ENCODE results near the gene EXOG. TPM values are rescaled to one million over a fixed set of nuclear protein-coding genes. Genes with fewer than 3 reads are reported as not detected.

Gene EXOG
- total RNA-seq, 1 experiment from 2014 or later: 8.3 TPM

DNA sequence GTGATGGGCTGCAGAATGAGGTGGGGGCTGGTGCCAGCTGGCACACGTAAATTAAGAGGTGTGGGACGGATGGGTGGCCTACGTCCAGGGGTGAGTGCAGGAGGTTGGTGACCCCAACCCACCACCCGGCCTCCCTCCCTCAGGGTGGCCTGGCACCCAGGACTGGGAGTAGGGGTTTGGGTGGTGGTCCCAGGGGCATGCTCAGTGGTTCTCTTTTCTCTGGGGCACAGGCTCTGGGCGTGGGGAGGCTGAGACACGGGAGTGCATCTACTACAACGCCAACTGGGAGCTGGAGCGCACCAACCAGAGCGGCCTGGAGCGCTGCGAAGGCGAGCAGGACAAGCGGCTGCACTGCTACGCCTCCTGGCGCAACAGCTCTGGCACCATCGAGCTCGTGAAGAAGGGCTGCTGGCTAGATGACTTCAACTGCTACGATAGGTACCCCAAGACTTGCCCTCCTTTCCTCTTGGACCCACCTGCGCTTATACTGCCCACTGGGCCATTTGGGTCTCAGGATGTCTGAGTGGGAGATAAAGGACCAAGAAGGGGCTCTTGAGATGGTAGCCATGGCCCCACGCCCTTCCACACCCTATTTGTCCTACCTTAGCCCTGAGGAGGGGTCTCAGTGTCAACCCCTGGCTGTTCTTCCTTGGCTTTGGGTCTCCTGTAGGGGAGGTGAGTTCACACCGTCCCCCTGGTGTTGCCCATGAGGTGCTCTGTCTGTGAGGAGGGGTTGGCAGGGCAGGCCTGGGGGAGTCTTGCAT, 18.9 kb upstream of the EXOG start:
- TF ChIP-seq ZFX (IDR thresholded peaks at IDR 0.05) (no peak), CBX3 (IDR thresholded peaks at IDR 0.05; ENCODE audit: low read depth) (no peak), FOSL1 (IDR thresholded peaks at IDR 0.05; ENCODE audit: low read depth) (no peak)
- POLR2A ChIA-PET: no interaction called here
- Histone ChIP-seq H3K79me2 (ENCODE audit: insufficient read depth, low read length) (peaks cover 19% of the 10 kb centered on the region; the same call in 1 of the 2 replicates), H3K4me3 (replicated peaks in 1 of 2; ENCODE audit: low read depth in 1 of 2, low read length in 2 of 2) (no peak overlapping the region), H2AFZ (ENCODE audit: low read depth, low read length, poor library complexity, severe bottlenecking) (no peak overlapping the region), H3K9me2 (ENCODE audit: insufficient read depth) (no peaks in the 10 kb centered on the region), H3K9me3 (ENCODE audit: control insufficient read depth in 1 of 2, insufficient read depth in 1 of 2, low read depth in 1 of 2, low read length in 2 of 2) (no peaks in the 10 kb centered on the region), H3K9ac (ENCODE audit: low read length) (no peak overlapping the region), H4K20me1 (ENCODE audit: insufficient read depth) (no peaks in the 10 kb centered on the region), H3K27ac (ENCODE audit: low read depth, low read length) (no peak overlapping the region), H3K27me3 (ENCODE audit: insufficient read depth, low read length) (no peaks in the 10 kb centered on the region), H3K4me2 (ENCODE audit: low read length) (no peak overlapping the region), H3K36me3 (ENCODE audit: control insufficient read depth in 1 of 2, insufficient read depth in 2 of 2, low read length in 2 of 2) (peaks cover 15 to 17% of the 10 kb centered on the region in 2 experiments; a peak in 3 of 4 replicates), H3K4me1 (ENCODE audit: control insufficient read depth in 1 of 2, insufficient read depth in 2 of 2, low read length in 2 of 2) (peaks cover 2 to 7% of the 10 kb centered on the region in 2 experiments; a peak in 2 of 4 replicates)
- CTCF ChIA-PET: no interaction called here
- DNase-seq (ENCODE audit: low read depth, low spot score): no peak
- RAD21 ChIA-PET (ENCODE audit: low non-redundant PET in 1 of 2, low total read pairs in 2 of 2, uncharacterized antibody in 2 of 2, unreplicated experiment in 2 of 2): no interaction called here
- BruUV-seq (replicated peaks): no TSS peak
- intact Hi-C loops (cut with micrococcal nuclease): no loop called here
- ATAC-seq: no peak

DNA sequence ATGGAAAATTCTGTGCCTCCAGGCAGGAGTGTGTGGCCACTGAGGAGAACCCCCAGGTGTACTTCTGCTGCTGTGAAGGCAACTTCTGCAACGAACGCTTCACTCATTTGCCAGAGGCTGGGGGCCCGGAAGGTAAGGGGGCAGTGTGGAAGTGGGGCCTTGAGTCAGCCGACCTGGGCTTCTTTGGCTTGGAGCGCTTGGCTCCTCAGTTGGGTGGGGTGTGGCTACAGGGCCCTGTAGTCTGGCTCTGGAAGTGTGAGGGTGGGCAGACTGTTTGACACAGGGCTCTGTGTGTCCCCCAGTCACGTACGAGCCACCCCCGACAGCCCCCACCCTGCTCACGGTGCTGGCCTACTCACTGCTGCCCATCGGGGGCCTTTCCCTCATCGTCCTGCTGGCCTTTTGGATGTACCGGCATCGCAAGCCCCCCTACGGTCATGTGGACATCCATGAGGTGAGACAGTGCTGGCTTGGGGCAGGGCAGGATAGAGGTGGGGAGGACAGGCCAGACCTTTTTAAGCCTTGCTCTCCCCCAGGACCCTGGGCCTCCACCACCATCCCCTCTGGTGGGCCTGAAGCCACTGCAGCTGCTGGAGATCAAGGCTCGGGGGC, 18.2 kb upstream of the EXOG start:
- Histone ChIP-seq H3K4me3 (replicated peaks in 1 of 2; ENCODE audit: low read depth in 1 of 2, low read length in 2 of 2) (no peak overlapping the region), H2AFZ (ENCODE audit: low read depth, low read length, poor library complexity, severe bottlenecking) (no peak overlapping the region), H3K4me1 (ENCODE audit: control insufficient read depth in 1 of 2, insufficient read depth in 2 of 2, low read length in 2 of 2) (peaks cover 0 to 5% of the 10 kb centered on the region in 2 experiments; a peak in 2 of 4 replicates), H3K4me2 (ENCODE audit: low read length) (no peak overlapping the region), H3K9me2 (ENCODE audit: insufficient read depth) (no peaks in the 10 kb centered on the region), H3K27ac (ENCODE audit: low read depth, low read length) (no peak overlapping the region), H4K20me1 (ENCODE audit: insufficient read depth) (no peaks in the 10 kb centered on the region), H3K9me3 (ENCODE audit: control insufficient read depth in 1 of 2, insufficient read depth in 1 of 2, low read depth in 1 of 2, low read length in 2 of 2) (no peaks in the 10 kb centered on the region), H3K36me3 (ENCODE audit: control insufficient read depth in 1 of 2, insufficient read depth in 2 of 2, low read length in 2 of 2) (peaks cover 15 to 23% of the 10 kb centered on the region in 2 experiments; a peak in 3 of 4 replicates), H3K9ac (ENCODE audit: low read length) (no peak overlapping the region), H3K27me3 (ENCODE audit: insufficient read depth, low read length) (no peaks in the 10 kb centered on the region), H3K79me2 (ENCODE audit: insufficient read depth, low read length) (peaks cover 19% of the 10 kb centered on the region; the same call in 1 of the 2 replicates)
- no peak for DNase-seq (ENCODE audit: low read depth, low spot score)
- POLR2A ChIA-PET: no interaction called here
- TF ChIP-seq, protein P1, sequence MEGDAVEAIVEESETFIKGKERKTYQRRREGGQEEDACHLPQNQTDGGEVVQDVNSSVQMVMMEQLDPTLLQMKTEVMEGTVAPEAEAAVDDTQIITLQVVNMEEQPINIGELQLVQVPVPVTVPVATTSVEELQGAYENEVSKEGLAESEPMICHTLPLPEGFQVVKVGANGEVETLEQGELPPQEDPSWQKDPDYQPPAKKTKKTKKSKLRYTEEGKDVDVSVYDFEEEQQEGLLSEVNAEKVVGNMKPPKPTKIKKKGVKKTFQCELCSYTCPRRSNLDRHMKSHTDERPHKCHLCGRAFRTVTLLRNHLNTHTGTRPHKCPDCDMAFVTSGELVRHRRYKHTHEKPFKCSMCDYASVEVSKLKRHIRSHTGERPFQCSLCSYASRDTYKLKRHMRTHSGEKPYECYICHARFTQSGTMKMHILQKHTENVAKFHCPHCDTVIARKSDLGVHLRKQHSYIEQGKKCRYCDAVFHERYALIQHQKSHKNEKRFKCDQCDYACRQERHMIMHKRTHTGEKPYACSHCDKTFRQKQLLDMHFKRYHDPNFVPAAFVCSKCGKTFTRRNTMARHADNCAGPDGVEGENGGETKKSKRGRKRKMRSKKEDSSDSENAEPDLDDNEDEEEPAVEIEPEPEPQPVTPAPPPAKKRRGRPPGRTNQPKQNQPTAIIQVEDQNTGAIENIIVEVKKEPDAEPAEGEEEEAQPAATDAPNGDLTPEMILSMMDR (IDR thresholded peaks at IDR 0.05 in 2 of 3, conservative IDR thresholded peaks at IDR 0.05 in 1 of 3; ENCODE audit: borderline replicate concordance in 1 of 3, insufficient read depth in 1 of 3, low read depth in 2 of 3, low read length in 2 of 3): no peak
- no peak for TF ChIP-seq TCF7L2 (IDR thresholded peaks at IDR 0.05; ENCODE audit: borderline replicate concordance, extremely low read depth, insufficient read depth, insufficient read length)
- TF ChIP-seq CEBPB (IDR thresholded peaks at IDR 0.05; ENCODE audit: low read depth): no peak
- no peak for TF ChIP-seq JUND (IDR thresholded peaks at IDR 0.05)
- no peak for TF ChIP-seq EGR1 (IDR thresholded peaks at IDR 0.05; ENCODE audit: low read depth)
- TF ChIP-seq SIN3A (IDR thresholded peaks at IDR 0.05; ENCODE audit: low read depth): no peak
- TF ChIP-seq POLR2AphosphoS5 (IDR thresholded peaks at IDR 0.05; ENCODE audit: low read depth, low read length): no peak
- no peak for TF ChIP-seq POLR2A (IDR thresholded peaks at IDR 0.05; ENCODE audit: borderline replicate concordance, extremely low read depth, insufficient read depth, insufficient read length)
- no peak for TF ChIP-seq SRF (IDR thresholded peaks at IDR 0.05; ENCODE audit: low read depth)
- no peak for ATAC-seq
- RAD21 ChIA-PET (ENCODE audit: low non-redundant PET in 1 of 2, low total read pairs in 2 of 2, uncharacterized antibody in 2 of 2, unreplicated experiment in 2 of 2): interaction anchor here in 1 of 2 experiments (1.2 kb wide), 1 partner anchor 131 kb away, joined by 3 read pairs; the partner anchor contains the start of gene XYLB
- CTCF ChIA-PET: no interaction called here
- intact Hi-C loops (cut with micrococcal nuclease): no loop called here
- BruUV-seq (replicated peaks): no TSS peak
